Transverse colon (tissue), 4 donors: ENCODE measurements around the gene ARAP3.

Experiments
- CTCF ChIP-seq, 5 experiments: fragments of 200-600 bp in 3 of 5; fragments of 450-650 bp in 2 of 5; sonication (generic) in 3 of 5; IDR thresholded peaks; 1 replicate in 2 of 5; 2 replicates in 3 of 5; pipeline ENCODE4 v1.5.1; 2016 to 2017; ENCODE audit warnings: antibody characterized with exemption in 5 of 5, inconsistent platforms in 3 of 5, mild to moderate bottlenecking in 2 of 5, moderate library complexity in 1 of 5
- POLR2AphosphoS5 ChIP-seq, 3 donors: sonication (generic); formaldehyde crosslinking; IDR thresholded peaks; one replicate each; pipeline ENCODE4 v1.6.1; 2016; ENCODE audit warnings: antibody characterized with exemption in 3 of 3

DNA sequence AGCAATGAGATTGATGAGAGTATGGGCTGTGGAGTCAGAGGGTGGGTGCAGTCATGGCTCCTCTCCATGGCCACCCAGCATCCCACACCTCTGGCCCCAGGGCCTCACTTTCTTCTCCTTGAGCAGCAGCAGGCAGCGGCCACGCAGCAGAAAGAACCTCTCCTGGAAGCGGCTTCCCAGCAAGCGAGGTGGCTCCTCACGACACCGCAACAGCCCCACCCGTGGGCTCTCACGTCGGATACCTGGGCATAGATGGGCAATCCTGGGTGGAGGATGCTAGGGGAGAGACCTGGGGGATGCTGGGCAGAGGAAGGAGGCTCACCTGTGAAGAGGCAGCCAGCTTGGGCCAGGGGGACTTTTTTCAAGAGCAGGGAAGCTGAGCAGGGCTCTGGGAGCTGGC lies 25.6 kb downstream of the ARAP3 start:
- TF ChIP-seq CTCF (IDR thresholded peaks at IDR 0.05) = no peak
- no peak for TF ChIP-seq POLR2AphosphoS5 (IDR thresholded peaks at IDR 0.05)
